ENCODE measurements around the gene TNIK.
"Not testable (repeated sequence)": the region's sequence is repeated elsewhere in the genome, so short reads cannot be mapped to it uniquely, and the experiment has no call there.

TNIK gene

DNA sequence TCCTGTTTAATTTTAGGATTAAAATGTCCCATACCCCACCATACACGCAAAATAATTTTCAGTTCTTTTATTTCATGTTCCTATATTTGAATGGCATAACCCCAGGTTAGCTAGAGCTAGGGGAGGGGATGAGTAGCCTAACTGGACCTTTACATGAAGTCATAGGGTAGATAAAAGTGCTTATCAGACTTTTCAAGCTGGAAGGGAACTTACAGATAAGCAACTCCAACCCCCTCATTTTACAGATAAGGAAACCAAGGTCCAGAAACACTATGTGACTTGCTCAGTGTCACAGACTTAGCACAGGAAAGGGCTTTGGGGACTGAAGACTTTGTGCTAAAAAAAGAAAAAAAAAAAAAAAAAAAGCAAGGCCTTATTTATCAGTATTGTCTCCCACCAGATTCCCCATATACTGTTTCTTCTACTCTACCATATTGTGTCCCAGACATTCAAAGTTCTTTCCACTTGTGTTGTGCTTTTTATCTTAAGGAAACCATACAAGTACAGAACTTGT lies 10.6 kb upstream of the TNIK start:
- in situ Hi-C loops (cut with MboI; ENCODE audit: low sequenced_read_pairs) = no loop called here

GRCh38 chr3:171469376-171469775 lies 9.2 kb upstream of the TNIK start:
- in situ Hi-C loops (cut with MboI; ENCODE audit: low sequenced_read_pairs) = no loop called here

DNA sequence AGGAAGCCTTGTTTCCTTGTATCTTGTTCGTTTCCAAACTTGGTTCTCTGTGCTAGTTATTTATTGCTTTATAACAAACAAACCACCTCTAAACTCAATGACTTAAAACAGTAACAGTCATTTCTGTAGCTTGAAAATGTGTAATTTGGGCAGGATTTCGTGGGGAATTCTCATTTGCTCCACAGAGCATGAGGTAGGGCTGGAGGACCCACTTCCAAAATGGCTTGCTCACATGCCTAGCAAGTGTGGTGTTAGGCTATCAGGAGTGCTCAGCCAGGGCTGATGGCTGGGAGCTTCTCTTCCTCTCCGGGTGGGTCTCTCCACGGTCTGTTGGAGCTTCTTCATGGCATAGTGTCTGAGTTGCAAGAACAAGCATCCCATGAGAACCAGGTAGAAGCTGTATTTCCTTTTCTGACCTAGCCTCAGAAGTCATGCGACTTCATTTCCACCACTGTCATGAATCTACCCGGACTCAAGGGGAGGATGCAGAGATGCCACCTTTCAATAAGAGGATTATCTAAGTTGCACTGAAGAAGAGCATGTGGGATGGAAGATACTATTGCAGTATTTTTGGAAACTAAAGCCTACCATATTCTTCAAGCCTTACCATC lies 8.2 kb upstream of the TNIK start:
- in situ Hi-C loops (cut with MboI; ENCODE audit: low sequenced_read_pairs) = no loop called here

DNA sequence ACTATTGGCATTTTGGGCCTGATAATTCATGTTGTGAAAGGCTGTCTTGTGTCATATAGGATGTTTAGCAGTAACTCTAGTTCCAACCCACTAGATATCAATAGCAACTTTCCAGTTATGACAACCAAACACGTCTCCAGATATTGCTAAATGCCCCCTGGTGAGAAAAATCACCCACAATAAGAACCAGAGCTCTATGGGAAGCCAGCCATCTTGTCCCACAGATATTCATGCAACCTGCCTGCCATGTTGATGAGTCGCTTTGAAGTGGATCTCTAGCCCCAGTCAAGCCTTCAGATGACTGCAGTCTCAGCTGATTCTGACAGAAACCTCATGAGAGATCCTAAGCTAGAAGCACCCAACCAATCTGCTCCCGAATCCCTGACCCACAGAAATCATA lies 5.6 kb upstream of the TNIK start:
- in situ Hi-C loops (cut with MboI; ENCODE audit: low sequenced_read_pairs) = no loop called here

DNA sequence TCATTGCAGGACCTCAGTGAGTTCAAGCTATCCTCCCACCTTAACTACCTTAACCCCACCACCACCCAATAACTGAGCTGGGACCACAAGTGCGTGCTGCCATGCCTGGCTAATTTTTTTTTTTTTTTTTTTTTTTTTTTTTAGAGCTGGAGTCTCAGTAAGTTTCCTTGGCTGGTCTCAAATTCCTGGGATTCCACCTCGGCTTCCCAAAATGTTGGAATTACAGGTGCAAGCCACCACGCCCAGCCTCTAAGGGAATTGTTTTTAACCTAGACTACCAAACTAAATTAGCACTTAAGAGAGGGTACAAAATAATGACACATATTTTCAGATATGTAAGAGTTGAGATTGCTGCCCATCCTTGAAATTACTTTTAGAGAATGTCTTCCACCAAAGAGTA lies 4.3 kb upstream of the TNIK start:
- in situ Hi-C loops (cut with MboI; ENCODE audit: low sequenced_read_pairs) = no loop called here

- in situ Hi-C loops (cut with MboI; ENCODE audit: low sequenced_read_pairs) = no loop called here
Measured at GRCh38 chr3:171462224-171462623, 2.0 kb upstream of the TNIK start.

GRCh38 chr3:171461525-171461917 lies 1.3 kb upstream of the TNIK start:
- in situ Hi-C loops (cut with MboI; ENCODE audit: low sequenced_read_pairs) = no loop called here

- in situ Hi-C loops (cut with MboI; ENCODE audit: low sequenced_read_pairs) = no loop called here
Measured at GRCh38 chr3:171460725-171461524, 720 bp upstream of the TNIK start.

- in situ Hi-C loops (cut with MboI; ENCODE audit: low sequenced_read_pairs) = no loop called here
Measured at GRCh38 chr3:171459137-171459941, 866 bp downstream of the TNIK start.

DNA sequence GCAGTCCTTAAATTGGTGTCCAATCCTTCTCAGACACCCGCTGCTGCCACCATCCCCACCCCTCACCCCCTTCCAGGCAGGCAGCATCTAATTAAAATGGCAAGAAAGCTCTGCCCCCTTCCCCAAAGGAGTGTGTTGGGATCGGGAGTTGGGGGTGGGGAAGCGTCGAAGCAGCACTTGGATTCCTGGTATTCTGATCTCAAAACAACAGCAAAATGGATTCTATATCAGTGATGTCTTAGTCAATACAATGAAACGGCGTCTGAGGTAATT lies 1.4 kb downstream of the TNIK start:
- in situ Hi-C loops (cut with MboI; ENCODE audit: low sequenced_read_pairs) = no loop called here

DNA sequence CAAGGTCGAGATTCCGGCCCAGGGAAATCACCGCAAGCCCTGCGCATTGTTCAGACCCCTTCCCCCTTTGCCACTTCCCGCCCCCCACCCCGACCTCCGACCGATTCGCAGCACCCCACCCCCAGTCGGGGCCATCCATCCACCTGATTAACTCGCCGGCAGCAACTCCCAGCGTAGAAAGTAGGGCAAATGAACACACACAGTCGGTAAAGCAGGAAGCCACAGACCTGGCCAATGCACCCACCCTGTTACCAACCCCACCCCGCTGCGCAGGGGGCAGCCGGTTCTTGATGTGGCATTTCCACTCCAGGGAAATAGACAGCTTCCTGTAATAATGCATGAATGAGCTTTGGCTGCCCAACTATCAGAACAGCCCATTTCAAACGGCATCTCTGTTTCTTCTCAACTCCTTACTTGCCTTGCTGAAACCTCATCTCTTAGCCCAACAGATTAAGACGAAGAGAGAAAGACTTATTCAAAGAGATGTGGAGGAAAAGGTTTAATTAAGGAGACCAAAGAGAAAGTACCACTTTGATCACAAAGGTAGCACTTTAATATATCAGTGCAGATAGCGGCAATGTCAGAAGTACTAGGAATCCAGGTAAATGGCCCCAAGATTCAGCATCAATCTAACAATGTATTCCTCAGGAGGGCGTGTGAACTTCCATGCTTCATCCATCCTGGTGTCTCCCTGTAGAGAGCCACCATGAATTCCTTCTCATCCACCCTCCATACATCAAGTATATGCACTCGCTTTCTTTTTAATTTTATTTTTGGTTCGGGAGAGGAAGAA lies 1.9 kb downstream of the TNIK start:
- in situ Hi-C loops (cut with MboI; ENCODE audit: low sequenced_read_pairs) = no loop called here

- in situ Hi-C loops (cut with MboI; ENCODE audit: low sequenced_read_pairs) = no loop called here
Measured at GRCh38 chr3:171457607-171458061, 2.6 kb downstream of the TNIK start.

DNA sequence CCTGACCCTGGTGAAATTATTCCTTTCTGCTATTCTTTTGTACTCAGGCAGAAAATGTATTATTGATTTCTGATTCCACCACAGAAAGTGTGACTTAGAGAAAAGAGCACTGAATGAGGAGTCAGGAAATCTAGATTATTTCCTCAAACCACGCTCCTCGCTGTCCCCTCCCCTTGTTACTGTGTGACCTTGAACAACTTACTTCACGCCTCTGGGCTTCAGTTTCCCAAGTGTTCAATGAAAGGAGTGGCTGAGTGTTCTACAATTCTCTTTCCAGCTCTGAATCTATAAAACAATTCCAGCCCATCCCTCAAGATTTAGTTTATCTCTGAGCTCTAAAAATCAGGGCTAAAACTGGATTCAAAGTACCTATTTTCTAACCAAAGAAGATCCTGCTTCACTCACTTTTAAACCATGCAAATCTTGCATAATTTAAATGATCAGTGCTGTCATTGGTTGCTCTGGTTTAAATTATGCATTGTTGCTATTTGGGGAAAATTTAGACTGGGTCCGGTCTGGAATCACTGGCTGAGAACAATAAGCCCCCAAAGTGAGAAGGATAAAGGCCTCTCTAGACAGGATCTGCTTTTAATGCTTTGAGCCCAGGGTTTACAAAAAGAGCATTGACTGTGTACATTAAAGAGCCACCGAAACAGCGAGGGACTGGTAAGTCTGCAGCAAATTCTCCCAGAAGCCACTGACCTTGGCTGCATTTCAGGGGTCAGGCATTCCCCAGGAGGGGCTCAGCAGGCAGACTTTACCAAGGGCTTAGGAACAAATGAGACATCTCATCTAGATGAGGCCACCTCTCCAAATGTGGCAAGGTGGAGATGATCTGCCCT lies 3.2 kb downstream of the TNIK start:
- in situ Hi-C loops (cut with MboI; ENCODE audit: low sequenced_read_pairs) = no loop called here

DNA sequence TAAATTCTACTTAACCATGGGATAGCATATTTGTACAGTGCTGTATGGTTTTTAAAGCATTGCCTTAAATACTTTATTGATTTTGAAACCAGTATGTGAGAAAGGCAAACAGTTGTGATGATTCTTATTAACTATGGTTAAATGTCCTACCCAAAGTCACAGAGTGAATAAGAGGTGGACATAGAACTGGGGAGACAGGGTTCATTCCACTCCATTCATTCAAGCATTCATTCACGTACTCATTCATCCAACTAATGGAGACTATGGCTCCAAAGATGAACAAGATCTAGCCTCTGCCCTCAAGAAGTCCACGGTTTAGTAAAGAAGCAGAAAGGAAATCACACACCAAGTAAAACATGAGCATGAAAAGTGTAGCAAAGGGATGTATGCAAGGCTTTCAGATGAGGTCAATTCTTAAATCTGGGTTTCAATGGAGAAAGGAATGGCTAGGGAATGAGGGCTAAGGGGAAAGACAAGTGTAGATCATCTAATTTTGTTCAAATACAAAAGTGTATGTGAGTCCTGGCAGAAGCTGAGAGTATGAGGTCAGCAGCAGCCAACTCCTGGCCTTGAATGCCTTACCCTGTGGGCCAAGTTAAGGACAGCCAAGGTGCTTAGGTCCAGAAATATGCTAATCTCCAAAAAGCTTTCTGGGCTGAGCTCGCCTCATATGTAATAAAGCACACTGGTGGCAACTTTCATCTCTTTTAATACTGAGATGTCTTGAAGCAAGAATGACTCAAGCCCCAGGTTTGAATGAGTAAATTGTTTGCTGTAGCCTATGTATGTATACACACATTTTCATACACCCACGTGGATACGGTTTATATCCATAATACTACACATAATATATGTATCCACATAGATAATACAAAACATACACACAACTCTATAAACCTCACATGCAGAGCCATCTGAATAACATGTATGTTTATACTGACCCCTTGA lies 4.3 kb downstream of the TNIK start:
- in situ Hi-C loops (cut with MboI; ENCODE audit: low sequenced_read_pairs) = no loop called here

DNA sequence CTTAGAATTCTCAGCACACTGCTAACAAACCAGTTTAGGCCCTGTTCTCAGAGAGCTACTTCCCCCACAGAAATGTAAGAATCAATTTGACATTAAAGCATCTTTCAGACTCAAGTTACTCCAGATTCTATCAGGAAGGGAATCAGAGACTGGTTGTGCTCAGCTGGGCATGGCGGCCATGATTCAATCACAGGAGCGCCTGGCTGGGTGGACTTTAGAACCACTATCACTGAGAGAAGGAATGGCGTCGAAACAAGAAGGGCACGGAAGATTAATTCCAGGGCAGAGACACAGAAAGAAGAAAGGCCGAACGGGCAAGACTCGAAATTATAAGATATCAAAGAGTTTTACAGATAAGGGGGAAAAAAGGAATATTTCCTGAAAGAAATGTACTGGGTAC lies 6.2 kb downstream of the TNIK start:
- in situ Hi-C loops (cut with MboI; ENCODE audit: low sequenced_read_pairs) = no loop called here

DNA sequence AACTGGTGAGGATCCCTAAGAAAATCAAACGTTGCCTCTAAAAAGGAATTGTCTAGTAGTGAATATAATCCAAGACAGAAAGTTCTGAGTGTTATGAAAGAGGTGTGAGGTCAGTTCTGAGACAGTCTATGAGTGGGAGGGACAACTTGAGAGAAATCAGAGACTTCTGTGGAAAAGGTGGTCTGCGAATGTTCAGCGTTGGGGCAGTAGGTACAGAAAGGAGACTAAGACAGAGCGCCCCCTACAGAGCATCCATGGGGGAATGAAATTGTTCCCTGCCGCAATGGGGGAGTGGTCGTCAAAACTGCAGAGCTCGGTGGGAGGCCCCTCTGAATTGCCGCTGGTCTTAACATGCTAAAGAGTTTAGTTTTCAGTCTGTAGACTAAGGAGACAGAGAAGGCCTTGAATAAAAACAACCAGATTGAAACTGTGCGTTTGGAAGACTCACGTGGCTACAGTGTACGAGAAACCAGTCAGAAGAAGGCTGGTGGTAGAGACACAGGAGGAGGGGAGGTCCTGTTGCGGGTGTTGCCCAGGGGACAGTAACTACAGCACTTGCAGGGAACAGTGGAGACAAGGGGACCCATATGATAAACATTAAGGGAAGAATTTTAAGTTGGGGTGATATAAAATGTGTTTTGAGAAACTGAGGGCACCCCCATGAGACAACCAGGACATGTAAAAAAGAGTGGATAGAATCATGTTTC lies 6.9 kb downstream of the TNIK start:
- in situ Hi-C loops (cut with MboI; ENCODE audit: low sequenced_read_pairs) = no loop called here

DNA sequence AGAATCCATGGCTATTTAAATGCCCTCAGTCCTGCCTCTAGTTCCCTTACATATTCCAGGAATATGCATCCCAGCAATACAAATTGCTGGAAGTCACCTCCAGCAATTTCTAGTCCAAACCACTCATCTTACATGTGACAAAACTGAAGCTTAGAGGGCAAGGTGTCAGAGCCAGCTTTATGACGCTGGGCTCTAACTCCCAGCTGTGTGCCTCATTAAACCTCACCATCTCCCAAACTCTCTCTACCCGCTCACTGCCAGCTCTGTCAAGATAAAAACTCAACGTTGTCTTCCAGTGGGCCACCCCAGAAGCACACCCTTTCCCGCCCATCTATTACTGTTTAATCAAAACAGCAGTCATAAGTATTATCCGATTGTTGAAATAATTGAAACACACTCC lies 7.9 kb downstream of the TNIK start:
- in situ Hi-C loops (cut with MboI; ENCODE audit: low sequenced_read_pairs) = no loop called here

DNA sequence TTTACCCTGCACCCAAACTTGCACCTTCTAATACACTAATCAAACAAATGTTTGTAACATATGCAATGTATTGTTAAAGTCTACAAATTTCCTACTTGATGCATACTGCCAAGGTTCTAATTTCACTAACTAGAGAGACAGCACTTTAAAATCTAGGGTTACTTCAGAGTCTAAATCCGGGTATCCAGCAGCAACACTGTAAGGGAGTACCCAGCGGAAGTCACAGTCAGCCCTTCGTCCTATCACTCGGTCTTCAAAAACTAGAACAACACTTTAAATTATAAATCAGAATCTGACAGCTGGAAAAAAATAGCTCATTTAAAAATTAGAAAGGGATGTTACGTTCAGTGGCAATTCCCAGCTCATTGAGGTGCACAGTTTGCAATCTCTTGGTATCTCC lies 8.3 kb downstream of the TNIK start:
- in situ Hi-C loops (cut with MboI; ENCODE audit: low sequenced_read_pairs) = no loop called here

DNA sequence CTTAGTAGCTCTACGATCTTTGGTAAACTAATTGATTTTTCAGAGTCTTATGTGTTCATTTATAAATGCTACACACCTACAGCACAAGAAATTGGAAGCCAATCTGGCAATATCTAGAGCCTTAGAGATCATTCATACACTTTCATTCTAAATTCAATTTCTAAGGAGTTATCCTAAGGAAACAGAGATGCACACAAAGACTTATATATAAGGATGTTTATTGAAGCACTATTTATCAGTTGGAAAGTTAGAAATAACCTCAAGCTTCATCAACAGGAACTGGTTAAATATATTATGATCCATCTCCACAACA lies 12.7 kb downstream of the TNIK start:
- in situ Hi-C loops (cut with MboI; ENCODE audit: low sequenced_read_pairs) = not testable (repeated sequence)
